Lower leg skin (tissue), 3 donors: Measurements from ENCODE around the gene SULT4A1.

Experiments
- POLR2A ChIP-seq, 2 donors: fragments of 450-650 bp; IDR thresholded peaks; one replicate each; pipeline ENCODE4 v1.6.1; 2016 to 2017; ENCODE audit warnings: antibody characterized with exemption in 2 of 2, mild to moderate bottlenecking in 1 of 2, moderate library complexity in 1 of 2
- TF ChIP-seq, protein P1 (sequence below), 3 donors: fragments of 450-650 bp; IDR thresholded peaks; one replicate each; pipeline ENCODE4 v1.5.1; 2016; ENCODE audit warnings: antibody characterized with exemption in 3 of 3, mild to moderate bottlenecking in 3 of 3, moderate library complexity in 2 of 3

DNA sequence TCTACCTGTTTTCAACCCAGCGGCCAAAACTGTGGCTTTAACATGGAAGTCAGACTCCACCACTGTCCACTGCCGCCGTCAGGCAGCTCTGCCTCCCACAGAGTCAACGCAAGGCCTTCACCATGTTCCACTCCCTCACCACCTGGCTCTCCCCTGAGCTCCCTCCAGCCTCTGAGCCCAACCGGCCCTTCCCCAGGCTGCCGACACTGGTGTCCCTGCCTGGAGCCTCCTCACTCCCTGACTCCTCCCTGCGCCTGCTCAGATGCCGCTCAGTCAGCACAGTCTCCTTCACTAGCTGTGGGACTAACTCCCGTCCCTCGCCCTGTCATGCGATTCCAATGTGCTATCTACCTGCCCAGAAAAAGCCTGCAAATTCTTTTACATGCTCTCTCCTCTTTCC is 16.3 kb downstream of the SULT4A1 start:
- TF ChIP-seq, protein P1, sequence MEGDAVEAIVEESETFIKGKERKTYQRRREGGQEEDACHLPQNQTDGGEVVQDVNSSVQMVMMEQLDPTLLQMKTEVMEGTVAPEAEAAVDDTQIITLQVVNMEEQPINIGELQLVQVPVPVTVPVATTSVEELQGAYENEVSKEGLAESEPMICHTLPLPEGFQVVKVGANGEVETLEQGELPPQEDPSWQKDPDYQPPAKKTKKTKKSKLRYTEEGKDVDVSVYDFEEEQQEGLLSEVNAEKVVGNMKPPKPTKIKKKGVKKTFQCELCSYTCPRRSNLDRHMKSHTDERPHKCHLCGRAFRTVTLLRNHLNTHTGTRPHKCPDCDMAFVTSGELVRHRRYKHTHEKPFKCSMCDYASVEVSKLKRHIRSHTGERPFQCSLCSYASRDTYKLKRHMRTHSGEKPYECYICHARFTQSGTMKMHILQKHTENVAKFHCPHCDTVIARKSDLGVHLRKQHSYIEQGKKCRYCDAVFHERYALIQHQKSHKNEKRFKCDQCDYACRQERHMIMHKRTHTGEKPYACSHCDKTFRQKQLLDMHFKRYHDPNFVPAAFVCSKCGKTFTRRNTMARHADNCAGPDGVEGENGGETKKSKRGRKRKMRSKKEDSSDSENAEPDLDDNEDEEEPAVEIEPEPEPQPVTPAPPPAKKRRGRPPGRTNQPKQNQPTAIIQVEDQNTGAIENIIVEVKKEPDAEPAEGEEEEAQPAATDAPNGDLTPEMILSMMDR (IDR thresholded peaks at IDR 0.05) = no peak
- no peak for TF ChIP-seq POLR2A (IDR thresholded peaks at IDR 0.05)
